Measurements from ENCODE around the gene PARP16.

Gene PARP16

GRCh38 chr15:65275728-65276126 lies 11.0 kb downstream of the PARP16 start:
- no peak overlapping the region for H3K4me3 ChIP-seq (ENCODE audit: low read depth, low read length)
- H3K9me3 ChIP-seq (ENCODE audit: control insufficient read depth, insufficient read depth, low read depth, low read length), result no peaks in the 10 kb centered on the region
- H3K36me3 ChIP-seq (ENCODE audit: control insufficient read depth in 2 of 2, insufficient read depth in 1 of 2, low read length in 2 of 2), result peaks cover 0 to under 1% of the 10 kb centered on the region in 2 experiments; a peak in 2 of 3 replicates
- H3K4me1 ChIP-seq (ENCODE audit: control insufficient read depth, insufficient read depth, low read length), result no peaks in the 10 kb centered on the region
- CTCF ChIA-PET, result interaction anchor here (2.0 kb wide), 1 partner anchor 11 kb away, joined by 20 read pairs; the partner anchor contains the start of gene PARP16
- H3K27ac ChIP-seq (ENCODE audit: extremely low read depth, low read depth, low read length), result peak overlapping the region; percentile 37; the same call in 1 of the 2 replicates
- POLR2A ChIA-PET, result interaction anchor here (0.6 to 1.6 kb wide), 4 partner anchors 8 to 90 kb away, joined by 3 to 11 read pairs (median 5); partner anchors contain the start of genes CLPX, PARP16 and RNU5B-1
- TF ChIP-seq SP7 (tag by site-specific recombination; IDR thresholded peaks at IDR 0.05) (peak; percentile 57), ZNF121 (tag by site-specific recombination; IDR thresholded peaks at IDR 0.05) (no peak), ZNF645 (tag by site-specific recombination; IDR thresholded peaks at IDR 0.05) (no peak), ZNF391 (tag by site-specific recombination; IDR thresholded peaks at IDR 0.05; ENCODE audit: borderline replicate concordance, low read depth) (no peak), BCL11A (tag by site-specific recombination; IDR thresholded peaks at IDR 0.05; ENCODE audit: low read depth) (no peak), ZNF600 (tag by site-specific recombination; IDR thresholded peaks at IDR 0.05) (peak; percentile 72), IKZF3 (tag by site-specific recombination; IDR thresholded peaks at IDR 0.05) (no peak), ATF2 (tag by site-specific recombination; IDR thresholded peaks at IDR 0.05; ENCODE audit: low read depth) (no peak), ZNF626 (tag by site-specific recombination; IDR thresholded peaks at IDR 0.05) (no peak), ZNF596 (tag by site-specific recombination; IDR thresholded peaks at IDR 0.05) (no peak), ZNF624 (tag by site-specific recombination; IDR thresholded peaks at IDR 0.05) (no peak), ZNF366 (tag by site-specific recombination; conservative IDR thresholded peaks at IDR 0.05) (peak; percentile 47; the same call in 1 of the 2 replicates), ZNF324 (tag by site-specific recombination; IDR thresholded peaks at IDR 0.05) (no peak), ZNF146 (tag by site-specific recombination; IDR thresholded peaks at IDR 0.05) (no peak), ZNF747 (tag by site-specific recombination; IDR thresholded peaks at IDR 0.05) (no peak), KLF1 (tag by site-specific recombination; IDR thresholded peaks at IDR 0.05) (no peak), KLF7 (tag by site-specific recombination; IDR thresholded peaks at IDR 0.05; ENCODE audit: borderline replicate concordance) (no peak), ZFP37 (tag by site-specific recombination; IDR thresholded peaks at IDR 0.05) (peak; percentile 64), KLF16 (tag by site-specific recombination; IDR thresholded peaks at IDR 0.05) (no peak), ZNF521 (tag by site-specific recombination; IDR thresholded peaks at IDR 0.05) (no peak), ZNF202 (tag by site-specific recombination; IDR thresholded peaks at IDR 0.05; ENCODE audit: borderline replicate concordance) (no peak)
- TF ChIP-seq, protein P1, sequence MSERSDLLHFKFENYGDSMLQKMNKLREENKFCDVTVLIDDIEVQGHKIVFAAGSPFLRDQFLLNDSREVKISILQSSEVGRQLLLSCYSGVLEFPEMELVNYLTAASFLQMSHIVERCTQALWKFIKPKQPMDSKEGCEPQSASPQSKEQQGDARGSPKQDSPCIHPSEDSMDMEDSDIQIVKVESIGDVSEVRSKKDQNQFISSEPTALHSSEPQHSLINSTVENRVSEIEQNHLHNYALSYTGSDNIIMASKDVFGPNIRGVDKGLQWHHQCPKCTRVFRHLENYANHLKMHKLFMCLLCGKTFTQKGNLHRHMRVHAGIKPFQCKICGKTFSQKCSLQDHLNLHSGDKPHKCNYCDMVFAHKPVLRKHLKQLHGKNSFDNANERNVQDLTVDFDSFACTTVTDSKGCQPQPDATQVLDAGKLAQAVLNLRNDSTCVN (tag by site-specific recombination; optimal IDR thresholded peaks at IDR 0.05), result no peak
- TF ChIP-seq, protein P2, sequence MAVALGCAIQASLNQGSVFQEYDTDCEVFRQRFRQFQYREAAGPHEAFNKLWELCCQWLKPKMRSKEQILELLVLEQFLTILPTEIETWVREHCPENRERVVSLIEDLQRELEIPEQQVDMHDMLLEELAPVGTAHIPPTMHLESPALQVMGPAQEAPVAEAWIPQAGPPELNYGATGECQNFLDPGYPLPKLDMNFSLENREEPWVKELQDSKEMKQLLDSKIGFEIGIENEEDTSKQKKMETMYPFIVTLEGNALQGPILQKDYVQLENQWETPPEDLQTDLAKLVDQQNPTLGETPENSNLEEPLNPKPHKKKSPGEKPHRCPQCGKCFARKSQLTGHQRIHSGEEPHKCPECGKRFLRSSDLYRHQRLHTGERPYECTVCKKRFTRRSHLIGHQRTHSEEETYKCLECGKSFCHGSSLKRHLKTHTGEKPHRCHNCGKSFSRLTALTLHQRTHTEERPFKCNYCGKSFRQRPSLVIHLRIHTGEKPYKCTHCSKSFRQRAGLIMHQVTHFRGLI (tag by site-specific recombination; IDR thresholded peaks at IDR 0.05), result no peak
- TF ChIP-seq, protein P3, sequence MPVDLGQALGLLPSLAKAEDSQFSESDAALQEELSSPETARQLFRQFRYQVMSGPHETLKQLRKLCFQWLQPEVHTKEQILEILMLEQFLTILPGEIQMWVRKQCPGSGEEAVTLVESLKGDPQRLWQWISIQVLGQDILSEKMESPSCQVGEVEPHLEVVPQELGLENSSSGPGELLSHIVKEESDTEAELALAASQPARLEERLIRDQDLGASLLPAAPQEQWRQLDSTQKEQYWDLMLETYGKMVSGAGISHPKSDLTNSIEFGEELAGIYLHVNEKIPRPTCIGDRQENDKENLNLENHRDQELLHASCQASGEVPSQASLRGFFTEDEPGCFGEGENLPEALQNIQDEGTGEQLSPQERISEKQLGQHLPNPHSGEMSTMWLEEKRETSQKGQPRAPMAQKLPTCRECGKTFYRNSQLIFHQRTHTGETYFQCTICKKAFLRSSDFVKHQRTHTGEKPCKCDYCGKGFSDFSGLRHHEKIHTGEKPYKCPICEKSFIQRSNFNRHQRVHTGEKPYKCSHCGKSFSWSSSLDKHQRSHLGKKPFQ (tag by site-specific recombination; IDR thresholded peaks at IDR 0.05), result no peak
- TF ChIP-seq, protein P4, sequence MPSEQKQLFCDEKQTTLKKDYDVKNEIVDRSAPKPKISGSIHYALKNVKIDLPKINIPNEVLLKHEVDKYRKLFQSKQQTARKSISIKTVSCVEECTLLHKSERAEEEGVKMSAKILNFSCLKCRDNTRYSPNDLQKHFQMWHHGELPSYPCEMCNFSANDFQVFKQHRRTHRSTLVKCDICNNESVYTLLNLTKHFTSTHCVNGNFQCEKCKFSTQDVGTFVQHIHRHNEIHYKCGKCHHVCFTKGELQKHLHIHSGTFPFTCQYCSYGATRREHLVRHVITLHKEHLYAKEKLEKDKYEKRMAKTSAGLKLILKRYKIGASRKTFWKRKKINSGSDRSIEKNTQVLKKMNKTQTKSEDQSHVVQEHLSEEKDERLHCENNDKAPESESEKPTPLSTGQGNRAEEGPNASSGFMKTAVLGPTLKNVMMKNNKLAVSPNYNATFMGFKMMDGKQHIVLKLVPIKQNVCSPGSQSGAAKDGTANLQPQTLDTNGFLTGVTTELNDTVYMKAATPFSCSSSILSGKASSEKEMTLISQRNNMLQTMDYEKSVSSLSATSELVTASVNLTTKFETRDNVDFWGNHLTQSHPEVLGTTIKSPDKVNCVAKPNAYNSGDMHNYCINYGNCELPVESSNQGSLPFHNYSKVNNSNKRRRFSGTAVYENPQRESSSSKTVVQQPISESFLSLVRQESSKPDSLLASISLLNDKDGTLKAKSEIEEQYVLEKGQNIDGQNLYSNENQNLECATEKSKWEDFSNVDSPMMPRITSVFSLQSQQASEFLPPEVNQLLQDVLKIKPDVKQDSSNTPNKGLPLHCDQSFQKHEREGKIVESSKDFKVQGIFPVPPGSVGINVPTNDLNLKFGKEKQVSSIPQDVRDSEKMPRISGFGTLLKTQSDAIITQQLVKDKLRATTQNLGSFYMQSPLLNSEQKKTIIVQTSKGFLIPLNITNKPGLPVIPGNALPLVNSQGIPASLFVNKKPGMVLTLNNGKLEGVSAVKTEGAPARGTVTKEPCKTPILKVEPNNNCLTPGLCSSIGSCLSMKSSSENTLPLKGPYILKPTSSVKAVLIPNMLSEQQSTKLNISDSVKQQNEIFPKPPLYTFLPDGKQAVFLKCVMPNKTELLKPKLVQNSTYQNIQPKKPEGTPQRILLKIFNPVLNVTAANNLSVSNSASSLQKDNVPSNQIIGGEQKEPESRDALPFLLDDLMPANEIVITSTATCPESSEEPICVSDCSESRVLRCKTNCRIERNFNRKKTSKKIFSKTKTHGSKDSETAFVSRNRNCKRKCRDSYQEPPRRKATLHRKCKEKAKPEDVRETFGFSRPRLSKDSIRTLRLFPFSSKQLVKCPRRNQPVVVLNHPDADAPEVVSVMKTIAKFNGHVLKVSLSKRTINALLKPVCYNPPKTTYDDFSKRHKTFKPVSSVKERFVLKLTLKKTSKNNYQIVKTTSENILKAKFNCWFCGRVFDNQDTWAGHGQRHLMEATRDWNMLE (tag by site-specific recombination; conservative IDR thresholded peaks at IDR 0.05; ENCODE audit: low read depth), result no peak
